Parathyroid adenoma (tissue), 2 donors: ENCODE measurements around the gene CFAP157.

ENCODE experiments used
- H2AFZ ChIP-seq: fragments of 300-600 bp; sonication (generic); one replicate; pipeline ENCODE4 v1.7.0; 2017; ENCODE audit warnings: antibody characterized with exemption, mild to moderate bottlenecking
- H3K27ac ChIP-seq: fragments of 300-600 bp; sonication (generic); one replicate; pipeline ENCODE4 v1.7.0; 2017
- H3K27me3 ChIP-seq: fragments of 300-600 bp; sonication (generic); one replicate; pipeline ENCODE4 v1.7.0; 2017; ENCODE audit warnings: low read length; ENCODE audit not compliant: control insufficient read depth, insufficient read depth
- H3K36me3 ChIP-seq: fragments of 300-600 bp; sonication (generic); one replicate; pipeline ENCODE4 v1.7.0; 2017; ENCODE audit warnings: low read length; ENCODE audit not compliant: control insufficient read depth, insufficient read depth
- H3K4me1 ChIP-seq: fragments of 300-600 bp; sonication (generic); one replicate; pipeline ENCODE4 v1.7.0; 2017; ENCODE audit warnings: control low read depth
- H3K4me2 ChIP-seq: fragments of 300-600 bp; sonication (generic); one replicate; pipeline ENCODE4 v1.7.0; 2017; ENCODE audit warnings: low read length
- H3K4me3 ChIP-seq: fragments of 300-600 bp; sonication (generic); one replicate; pipeline ENCODE4 v1.7.0; 2017; ENCODE audit warnings: low read depth, low read length
- H3K79me2 ChIP-seq: fragments of 300-600 bp; sonication (generic); one replicate; pipeline ENCODE4 v1.7.0; 2017; ENCODE audit warnings: control low read depth
- H3K9ac ChIP-seq: fragments of 300-600 bp; sonication (generic); one replicate; pipeline ENCODE4 v1.7.0; 2017; ENCODE audit warnings: mild to moderate bottlenecking
- H3K9me3 ChIP-seq: fragments of 300-600 bp; sonication (generic); one replicate; pipeline ENCODE4 v1.7.0; 2017; ENCODE audit warnings: low read length; ENCODE audit not compliant: control insufficient read depth
- TF ChIP-seq, protein P1 (sequence below): fragments of 300-600 bp; sonication (generic); IDR thresholded peaks from one replicate; pipeline ENCODE4 v1.7.0; 2017; ENCODE audit warnings: antibody characterized with exemption, mild to moderate bottlenecking
- donor health status: primary hyperparathyroidism.

Gene CFAP157

DNA sequence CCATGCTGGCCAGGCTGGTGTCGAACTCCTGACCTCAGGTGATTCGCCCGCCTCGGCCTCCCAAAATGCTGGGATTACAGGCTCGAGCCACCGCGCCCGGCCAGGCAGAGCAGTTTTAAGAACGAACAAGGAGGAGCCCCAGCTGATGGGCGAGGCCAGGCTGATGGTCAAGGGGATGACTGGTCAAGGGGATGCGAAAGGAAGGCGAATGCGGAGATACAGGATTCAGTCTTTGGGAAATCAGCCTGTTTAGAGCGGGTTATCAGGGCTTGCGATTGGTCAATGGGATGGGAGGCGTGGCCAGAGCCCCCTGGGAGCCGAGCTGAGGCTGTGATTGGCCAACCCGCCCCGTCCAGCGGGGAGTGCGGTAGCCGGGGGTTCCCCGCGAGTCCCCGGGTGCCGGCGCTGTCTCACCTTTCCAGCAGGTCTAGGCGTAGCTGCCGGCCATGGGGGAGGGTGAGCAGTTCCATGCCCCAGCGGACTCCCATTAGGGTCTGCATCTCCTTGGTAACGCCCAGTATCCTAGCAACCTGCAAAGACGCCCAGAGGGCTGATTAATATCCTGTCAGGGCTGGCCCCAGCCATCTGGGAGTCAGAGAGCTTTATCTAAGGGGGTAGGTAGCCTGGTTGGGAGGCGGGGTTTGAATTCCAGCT lies 35.8 kb downstream of the CFAP157 start:
- H3K27ac ChIP-seq: no peak overlapping the region

DNA sequence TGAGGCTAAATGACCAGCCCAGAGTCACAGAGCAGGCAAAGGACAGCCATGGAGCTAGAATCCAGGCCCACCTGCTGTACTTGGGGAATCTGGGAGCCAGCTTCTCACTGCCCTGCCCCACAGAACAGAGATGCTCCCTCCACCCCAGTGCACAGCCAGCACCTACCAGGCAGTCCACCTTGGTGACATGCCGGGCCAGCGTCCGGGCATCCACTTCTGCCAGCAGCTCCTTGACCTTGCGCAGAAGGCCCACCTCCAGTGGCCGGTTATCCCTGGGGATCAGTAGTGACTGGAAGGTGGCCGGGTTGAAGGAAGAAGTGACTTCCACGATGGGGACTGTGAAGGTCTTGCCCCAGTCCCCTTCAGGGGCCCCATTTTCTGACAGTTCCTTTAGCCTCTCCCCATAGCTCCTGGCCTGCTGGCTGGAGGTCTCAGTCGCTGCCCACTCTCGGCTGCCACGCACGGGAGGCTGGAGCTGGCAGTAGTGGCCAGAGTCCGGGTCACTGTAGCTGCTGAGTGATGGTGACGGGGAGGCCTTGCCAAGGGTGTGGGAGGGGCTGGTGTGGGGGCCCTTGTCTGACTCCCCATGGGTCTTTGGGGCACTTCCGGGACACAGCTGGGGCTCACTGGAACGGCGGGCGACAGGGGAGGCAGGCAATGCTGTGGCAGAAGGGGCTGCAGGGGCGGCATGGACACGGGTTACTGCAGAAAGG lies 37.8 kb downstream of the CFAP157 start:
- Histone ChIP-seq H3K27ac (no peak overlapping the region), H3K4me1 (no peaks in the 10 kb centered on the region), H3K4me3 (no peak overlapping the region), H3K27me3 (no peaks in the 10 kb centered on the region), H3K4me2 (no peak overlapping the region), H3K79me2 (no peaks in the 10 kb centered on the region), H3K36me3 (no peaks in the 10 kb centered on the region), H3K9me3 (no peaks in the 10 kb centered on the region), H2AFZ (no peak overlapping the region), H3K9ac (no peak overlapping the region)
- TF ChIP-seq, protein P1, sequence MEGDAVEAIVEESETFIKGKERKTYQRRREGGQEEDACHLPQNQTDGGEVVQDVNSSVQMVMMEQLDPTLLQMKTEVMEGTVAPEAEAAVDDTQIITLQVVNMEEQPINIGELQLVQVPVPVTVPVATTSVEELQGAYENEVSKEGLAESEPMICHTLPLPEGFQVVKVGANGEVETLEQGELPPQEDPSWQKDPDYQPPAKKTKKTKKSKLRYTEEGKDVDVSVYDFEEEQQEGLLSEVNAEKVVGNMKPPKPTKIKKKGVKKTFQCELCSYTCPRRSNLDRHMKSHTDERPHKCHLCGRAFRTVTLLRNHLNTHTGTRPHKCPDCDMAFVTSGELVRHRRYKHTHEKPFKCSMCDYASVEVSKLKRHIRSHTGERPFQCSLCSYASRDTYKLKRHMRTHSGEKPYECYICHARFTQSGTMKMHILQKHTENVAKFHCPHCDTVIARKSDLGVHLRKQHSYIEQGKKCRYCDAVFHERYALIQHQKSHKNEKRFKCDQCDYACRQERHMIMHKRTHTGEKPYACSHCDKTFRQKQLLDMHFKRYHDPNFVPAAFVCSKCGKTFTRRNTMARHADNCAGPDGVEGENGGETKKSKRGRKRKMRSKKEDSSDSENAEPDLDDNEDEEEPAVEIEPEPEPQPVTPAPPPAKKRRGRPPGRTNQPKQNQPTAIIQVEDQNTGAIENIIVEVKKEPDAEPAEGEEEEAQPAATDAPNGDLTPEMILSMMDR: no peak

More for the DNA sequence above, 35.8 kb downstream of the CFAP157 start:
- H3K27me3 ChIP-seq: no peaks in the 10 kb centered on the region
- H3K9me3 ChIP-seq: no peaks in the 10 kb centered on the region
- TF ChIP-seq, protein P1: no peak
- H3K4me1 ChIP-seq: no peaks in the 10 kb centered on the region
- H3K4me3 ChIP-seq: peak overlapping the region; percentile 6
- no peak overlapping the region for H2AFZ ChIP-seq
- H3K79me2 ChIP-seq: no peaks in the 10 kb centered on the region
- H3K4me2 ChIP-seq: peak overlapping the region; percentile 45
- no peak overlapping the region for H3K9ac ChIP-seq
- no peaks in the 10 kb centered on the region for H3K36me3 ChIP-seq

GRCh38 chr9:127746959-127747569 lies 40.3 kb downstream of the CFAP157 start:
- Histone ChIP-seq H3K79me2 (no peaks in the 10 kb centered on the region), H3K4me3 (no peak overlapping the region), H3K4me1 (no peaks in the 10 kb centered on the region), H3K27ac (no peak overlapping the region), H2AFZ (no peak overlapping the region), H3K4me2 (no peak overlapping the region), H3K36me3 (no peaks in the 10 kb centered on the region), H3K27me3 (no peaks in the 10 kb centered on the region), H3K9ac (no peak overlapping the region), H3K9me3 (no peaks in the 10 kb centered on the region)
- TF ChIP-seq, protein P1: no peak

DNA sequence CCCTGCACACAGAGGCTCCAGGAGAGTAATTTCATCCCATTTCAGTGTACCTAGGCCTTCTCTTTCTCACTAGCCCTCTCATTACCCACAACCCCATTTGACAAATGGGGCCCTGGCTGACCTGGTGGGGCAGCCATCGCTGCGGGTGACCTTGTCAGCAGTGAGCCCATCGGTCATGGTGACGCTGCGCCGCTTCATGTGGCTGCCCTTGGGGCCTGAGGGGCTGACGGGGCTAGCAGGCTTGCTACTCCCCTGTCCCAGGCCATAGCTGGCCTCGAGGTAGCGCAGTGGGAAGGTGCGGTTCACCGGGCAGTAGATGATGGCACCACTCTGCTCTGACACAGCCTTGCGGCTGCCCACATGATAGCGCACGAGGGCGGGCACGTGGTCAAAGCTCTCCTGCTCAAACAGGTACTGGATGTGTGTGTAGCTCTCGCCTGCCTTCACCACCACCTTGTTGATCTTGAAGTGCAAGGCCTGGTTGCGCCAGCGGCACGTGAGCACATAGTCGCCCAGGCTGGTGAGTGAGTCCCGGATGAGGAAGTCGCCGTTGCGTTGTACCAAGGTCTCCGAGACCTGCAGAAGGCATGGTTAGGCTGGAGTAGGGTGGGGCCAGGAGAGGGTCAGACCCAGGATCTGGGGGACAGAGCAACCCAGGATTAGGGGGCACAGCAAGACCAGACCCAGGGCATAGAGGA lies 42.5 kb downstream of the CFAP157 start:
- Histone ChIP-seq H3K9me3 (no peaks in the 10 kb centered on the region), H3K9ac (no peak overlapping the region), H3K4me1 (no peaks in the 10 kb centered on the region), H3K4me2 (no peak overlapping the region), H2AFZ (no peak overlapping the region), H3K27me3 (peaks cover 4% of the 10 kb centered on the region), H3K27ac (no peak overlapping the region), H3K36me3 (no peaks in the 10 kb centered on the region), H3K79me2 (no peaks in the 10 kb centered on the region), H3K4me3 (no peak overlapping the region)
- TF ChIP-seq, protein P1: no peak
